ENCODE measurements around the gene SAXO1.

DNA sequence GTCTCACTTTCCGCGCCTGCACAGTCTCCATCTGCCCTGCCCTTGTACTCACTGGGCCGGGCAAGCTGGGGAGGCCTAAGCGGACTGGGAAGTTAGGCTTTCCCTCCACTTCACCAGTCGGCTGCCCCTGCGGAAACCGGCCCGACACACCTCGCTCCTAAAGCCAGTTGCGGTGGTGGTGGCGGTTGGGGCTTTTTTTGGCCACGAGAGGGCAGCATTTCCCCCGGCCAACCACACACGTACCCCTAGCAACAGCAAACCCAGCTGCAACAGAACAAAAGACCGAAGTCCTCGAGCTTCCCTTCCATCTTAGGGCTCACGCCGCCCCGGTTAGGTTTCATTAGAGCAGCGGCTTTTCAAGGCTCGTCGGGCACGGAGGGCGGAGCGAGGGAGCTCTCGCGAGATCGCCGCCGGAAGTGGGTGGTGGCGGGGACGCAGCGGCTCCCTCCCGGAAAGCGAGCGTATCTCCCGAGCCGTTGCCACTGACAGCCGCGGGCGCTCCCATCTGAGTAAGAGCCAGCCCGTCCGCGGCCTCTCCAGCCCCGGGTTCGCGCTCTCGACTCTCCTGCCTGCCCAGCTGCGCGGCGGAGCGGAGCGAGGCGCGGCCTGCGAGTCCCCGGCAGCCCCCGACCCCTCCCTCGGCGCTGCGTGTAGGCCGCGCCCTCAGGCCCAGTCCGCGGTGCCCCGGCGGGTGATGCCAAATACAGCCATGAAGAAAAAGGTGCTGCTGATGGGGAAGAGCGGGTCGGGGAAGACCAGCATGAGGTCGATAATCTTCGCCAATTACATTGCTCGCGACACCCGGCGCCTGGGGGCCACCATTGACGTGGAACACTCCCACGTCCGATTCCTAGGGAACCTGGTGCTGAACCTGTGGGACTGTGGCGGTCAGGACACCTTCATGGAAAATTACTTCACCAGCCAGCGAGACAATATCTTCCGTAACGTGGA is 16.2 kb upstream of the SAXO1 start, which contains the start of gene RRAGA:
- TF ChIP-seq CTCF (IDR thresholded peaks at IDR 0.05; ENCODE audit: poor library complexity) (peak; percentile 92), EZH2phosphoT487 (IDR thresholded peaks at IDR 0.05; ENCODE audit: low read depth, severe bottlenecking, unreplicated experiment) (no peak), EZH2 (IDR thresholded peaks at IDR 0.05; ENCODE audit: borderline replicate concordance) (no peak)
